CD4-positive, alpha-beta T cell treated with Interferon alpha-2 for 1 hour (primary cell): ENCODE measurements around the gene SLC23A3.

Experiments
- DNase-seq, 2 donors: peaks; one replicate each; pipeline ENCODE4 v3.0.0-alpha.2; 2020 to 2022

The SLC23A3 gene

DNA sequence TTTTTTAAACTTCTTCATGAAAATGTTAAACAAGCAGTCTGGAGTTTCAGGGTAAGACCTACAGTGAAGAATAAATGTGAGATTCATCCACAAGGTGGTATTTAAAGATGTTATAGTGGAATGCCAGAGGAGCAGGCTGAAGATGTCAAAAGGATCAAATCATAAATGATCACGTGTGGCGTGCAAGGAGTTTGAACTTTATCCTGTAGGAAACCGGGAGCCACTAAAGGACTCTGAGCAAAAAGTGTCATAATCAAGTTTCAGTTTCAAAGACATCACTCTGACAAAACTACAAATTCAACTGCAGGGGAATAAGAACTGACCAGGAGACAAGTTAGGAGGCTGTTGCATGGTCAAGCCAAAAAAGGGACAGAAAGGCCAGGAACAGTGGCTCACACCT lies 29.1 kb downstream of the SLC23A3 start:
- no peak for DNase-seq

DNA sequence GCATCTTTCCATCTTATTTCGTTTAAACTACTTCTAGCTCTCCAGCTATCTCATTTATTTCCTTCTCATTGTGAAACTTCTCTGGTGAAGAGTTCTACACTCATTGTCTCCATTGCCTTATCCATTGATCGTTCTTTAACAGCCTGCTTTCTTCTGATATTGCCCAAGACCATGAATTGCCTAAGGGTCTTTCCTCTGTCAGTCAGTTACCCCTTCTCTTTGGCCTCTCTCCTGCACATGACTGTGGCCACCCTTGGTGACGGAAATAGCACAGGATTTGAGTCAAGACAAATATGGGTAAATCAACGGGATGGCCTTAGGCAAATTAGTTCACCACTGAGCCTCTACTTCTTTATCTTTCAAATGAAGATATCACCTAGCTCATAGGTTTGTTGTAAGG lies 35.9 kb downstream of the SLC23A3 start:
- no peak for DNase-seq

GRCh38 chr2:219131744-219132143 lies 38.1 kb downstream of the SLC23A3 start:
- no peak for DNase-seq

GRCh38 chr2:219131327-219131726 lies 38.5 kb downstream of the SLC23A3 start:
- DNase-seq: no peak

DNA sequence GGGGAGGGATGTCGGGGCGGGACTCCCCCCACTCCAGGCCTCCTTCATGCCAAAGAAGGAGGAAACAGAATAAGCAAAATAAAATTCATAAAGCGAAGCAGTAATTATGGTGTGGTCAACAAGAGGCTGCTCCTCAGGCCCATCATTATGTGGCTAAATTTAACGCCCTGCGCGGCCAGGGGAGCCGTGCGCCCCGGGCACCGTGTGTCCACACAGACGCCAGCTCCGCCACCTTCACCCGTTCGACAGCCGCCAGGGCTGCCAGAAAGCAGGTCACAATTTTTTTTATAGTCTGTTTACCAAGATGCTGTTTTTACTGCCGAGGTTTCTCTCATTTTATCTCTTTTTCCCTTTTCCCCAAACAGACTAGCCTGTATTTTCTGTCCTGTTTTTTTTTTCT lies 40.2 kb downstream of the SLC23A3 start:
- no peak for DNase-seq

DNA sequence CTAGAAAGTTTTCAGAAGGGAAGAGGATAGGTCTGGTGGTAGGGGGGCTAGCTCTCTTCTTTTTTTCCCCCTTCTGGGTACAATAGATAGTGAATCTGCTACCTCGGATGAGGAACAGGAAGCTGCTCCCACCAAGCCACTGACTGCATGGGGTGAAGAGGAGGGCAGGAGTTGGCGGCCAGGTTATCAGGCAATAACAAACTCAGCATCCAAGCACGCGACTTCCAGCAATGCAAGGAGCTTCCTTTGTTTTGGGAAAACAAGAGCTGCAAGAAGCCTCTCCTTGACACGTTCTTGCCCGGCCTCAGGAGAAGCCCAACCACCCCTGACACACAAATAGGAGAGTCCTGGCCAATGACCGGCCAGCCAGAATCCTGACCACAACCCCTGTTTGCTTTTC lies 41.4 kb downstream of the SLC23A3 start:
- no peak for DNase-seq

- DNase-seq: no peak
Observed at GRCh38 chr2:219127037-219127635, 42.7 kb downstream of the SLC23A3 start.

- no peak for DNase-seq
Observed at GRCh38 chr2:219126555-219126954, 43.3 kb downstream of the SLC23A3 start.

- DNase-seq: no peak
Observed at GRCh38 chr2:219125886-219126270, 44.0 kb downstream of the SLC23A3 start.

- no peak for DNase-seq
Observed at GRCh38 chr2:219125225-219125885, 44.5 kb downstream of the SLC23A3 start.

- DNase-seq: peak; percentile 11 to 34
Observed at GRCh38 chr2:219124381-219125110, 45.3 kb downstream of the SLC23A3 start.

DNA sequence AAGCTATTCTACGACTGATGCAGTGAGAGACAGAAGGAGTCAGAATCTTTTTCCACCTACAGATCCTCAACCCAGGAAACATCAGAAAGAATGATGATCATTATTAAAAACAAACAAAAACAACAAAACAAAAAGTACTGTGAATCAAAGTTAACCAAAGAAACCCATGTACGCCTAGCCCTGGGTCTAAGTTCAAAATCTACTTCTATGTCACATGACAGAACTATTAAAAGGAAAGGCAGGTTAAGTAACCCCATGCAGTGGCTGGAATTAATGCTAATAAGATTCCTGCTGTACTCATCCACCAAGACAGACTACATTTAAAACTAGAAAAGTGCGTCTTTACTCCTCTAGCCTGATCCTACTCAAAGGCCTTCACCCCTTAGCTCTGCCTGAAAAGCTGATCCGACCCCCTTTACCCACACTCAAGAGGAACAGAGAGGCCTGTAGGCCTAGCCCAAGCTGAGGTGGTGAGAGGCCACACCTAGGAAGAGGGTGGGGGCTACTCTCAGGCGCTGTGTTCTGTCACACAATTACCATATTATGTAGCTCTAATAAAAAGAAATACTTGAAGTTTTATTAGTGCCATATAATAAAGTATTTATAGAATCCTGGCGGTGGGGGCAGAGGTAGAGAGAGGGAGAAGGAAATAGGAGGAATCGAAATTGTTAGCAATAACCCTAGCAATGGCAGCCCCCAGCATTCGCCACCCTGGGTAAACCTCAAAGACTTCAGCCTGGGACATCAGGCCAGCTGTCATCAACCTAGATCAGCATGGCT lies 46.3 kb downstream of the SLC23A3 start:
- DNase-seq: no peak

DNA sequence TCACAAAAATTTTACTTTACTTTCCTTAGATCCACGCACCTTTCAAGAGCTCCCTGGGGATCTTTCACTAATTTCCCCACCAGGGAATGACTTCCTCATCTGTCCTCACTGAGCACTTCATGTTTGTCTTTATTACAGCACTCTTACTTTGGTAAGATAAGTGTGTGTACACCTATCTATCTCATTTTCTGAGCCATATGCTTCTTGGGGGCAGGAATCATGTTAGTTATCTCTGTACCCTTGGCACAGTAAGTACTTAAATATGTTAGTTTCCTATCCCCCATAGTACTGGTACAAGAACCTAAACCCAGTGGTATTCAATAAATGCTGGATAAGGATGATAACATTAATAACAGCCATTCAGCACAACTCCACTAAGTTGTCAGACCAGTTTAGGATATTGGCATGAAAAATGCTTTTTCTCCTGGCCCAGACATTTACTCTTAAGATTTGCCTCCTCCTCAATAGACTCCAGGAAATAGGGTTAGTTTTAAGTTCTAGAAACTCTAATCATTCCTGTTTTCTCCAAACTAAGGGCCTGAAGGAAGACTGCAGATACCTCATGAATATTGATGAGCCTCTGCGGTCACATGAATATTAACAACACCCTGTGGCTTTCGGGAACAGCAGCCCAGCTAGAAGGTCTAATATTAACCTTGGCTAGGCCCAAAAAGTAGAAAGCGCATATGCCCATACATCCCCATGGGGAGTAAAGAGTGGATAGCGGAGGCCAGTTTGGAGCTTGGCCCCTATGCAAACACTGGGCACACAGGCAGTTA lies 47.4 kb downstream of the SLC23A3 start:
- no peak for DNase-seq

DNA sequence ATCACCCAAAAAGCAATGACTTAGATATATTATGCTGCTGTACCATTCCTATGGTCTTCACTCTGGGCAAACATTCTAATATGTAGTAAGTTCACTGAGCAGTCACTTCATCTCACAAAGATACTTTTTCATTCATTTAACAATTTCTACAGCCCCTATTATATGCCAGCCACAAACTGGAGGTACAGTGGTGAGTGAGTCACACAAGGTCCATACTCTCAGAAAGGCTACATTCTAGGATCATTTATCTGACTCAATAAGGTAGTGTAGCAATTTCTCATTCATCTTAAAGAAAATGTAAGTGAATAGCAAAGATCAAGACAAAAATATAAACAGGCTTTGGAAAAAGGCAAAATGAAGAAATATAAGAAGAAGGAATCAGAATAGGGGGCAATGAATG lies 49.7 kb downstream of the SLC23A3 start:
- DNase-seq: no peak

GRCh38 chr2:219119422-219120043 lies 50.3 kb downstream of the SLC23A3 start:
- DNase-seq: peak; percentile 44 to 59

- no peak for DNase-seq
Observed at GRCh38 chr2:219118504-219118903, 51.3 kb downstream of the SLC23A3 start.

DNA sequence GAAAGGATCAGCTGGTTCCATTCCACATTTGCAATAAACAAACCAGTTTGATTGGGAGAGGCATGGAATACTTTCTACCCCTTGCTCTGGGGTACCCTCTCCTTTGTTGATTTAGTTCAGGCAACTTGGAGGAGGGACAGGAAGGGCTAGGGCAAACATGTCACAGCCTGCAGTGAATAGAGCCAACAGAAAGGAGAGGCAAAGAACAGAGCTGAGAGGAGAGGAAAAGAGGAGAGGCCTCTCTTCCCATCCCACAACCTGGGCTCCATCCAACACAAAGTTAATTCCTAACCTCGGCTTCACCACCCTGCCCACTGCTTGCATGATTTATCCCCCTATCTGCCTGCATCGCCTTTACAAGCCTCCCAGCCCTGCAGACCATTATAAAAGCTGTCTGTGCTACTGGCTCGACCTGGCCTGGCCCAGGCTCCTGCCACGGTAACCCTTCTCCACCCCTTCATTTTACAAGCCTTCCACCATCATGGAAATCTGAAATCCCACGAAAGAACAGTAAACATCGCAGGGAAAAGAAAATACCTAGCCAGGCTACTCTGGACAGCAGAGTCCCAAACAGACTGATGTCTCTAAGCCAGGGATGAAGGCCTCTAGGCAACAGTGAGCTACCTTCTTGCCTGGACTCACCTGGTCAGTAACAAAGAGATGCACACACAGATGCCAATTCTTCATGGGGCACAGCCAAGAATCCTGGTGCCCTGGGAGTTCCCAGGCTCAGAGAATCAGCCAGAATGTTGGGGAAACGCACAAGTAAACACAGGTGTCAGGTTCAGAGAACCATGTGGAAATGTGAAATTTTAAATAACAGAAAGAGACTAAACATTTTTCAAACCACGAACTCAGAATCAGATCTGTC lies 52.8 kb downstream of the SLC23A3 start:
- DNase-seq: no peak

DNA sequence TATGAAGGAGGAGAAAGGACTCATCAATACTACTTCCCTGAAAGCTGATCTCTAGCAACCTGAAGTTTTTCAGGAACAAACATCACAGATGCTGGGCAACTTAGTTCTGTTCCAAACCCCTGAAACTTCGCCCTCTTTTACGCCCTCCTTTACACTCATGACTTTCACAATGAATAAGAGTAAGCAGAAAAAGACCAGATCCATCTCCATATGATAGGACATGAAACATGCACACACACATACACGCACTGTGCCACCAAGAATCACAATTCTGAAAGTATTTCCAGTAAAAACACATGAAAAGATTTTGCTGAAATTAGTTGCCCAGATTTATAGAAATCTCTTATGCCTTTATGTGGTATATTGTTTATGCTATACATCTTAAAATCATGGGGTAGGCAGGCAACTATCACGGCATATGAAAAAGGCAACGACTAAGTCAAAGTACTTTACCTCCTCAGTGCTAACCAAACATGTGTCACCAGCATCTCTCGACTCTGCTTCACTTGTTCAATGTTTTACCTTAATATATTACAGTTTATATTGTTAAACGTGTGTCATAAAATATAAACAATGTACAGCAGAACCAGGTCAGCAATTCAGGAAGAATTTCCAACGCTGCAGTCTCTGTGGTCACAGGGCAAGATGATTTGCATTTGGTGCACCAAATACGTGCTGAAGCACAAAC lies 57.0 kb downstream of the SLC23A3 start:
- no peak for DNase-seq

- DNase-seq: no peak
Observed at GRCh38 chr2:219112062-219112406, 57.8 kb downstream of the SLC23A3 start.
